Activated CD4-positive, alpha-beta T cell treated with anti-CD3 and anti-CD28 coated beads for 36 hours (primary cell): ENCODE measurements around the gene CD46. TPM values are rescaled to one million over a fixed set of nuclear protein-coding genes. Genes with fewer than 3 reads are reported as not detected.

ENCODE experiments used
- ATAC-seq: fragments of 200-7000 bp; cut with Tn5 transposase; one replicate; pipeline ENCODE4 v1.10.0; 2021; ENCODE audit warnings: mild to moderate bottlenecking, moderate library complexity
- CTCF ChIA-PET: fragments of 350-600 bp; sonication (Branson Sonifier 250); formaldehyde crosslinking; loops from one replicate; lab custom pipeline; 2021; ENCODE audit warnings: antibody characterized with exemption; lab: Charles Lee
- POLR2A ChIA-PET: fragments of 350-600 bp; sonication (Branson Sonifier 250); formaldehyde crosslinking; loops from one replicate; lab custom pipeline; 2021; ENCODE audit warnings: antibody characterized with exemption, inconsistent platforms; lab: Charles Lee
- DNase-seq: peaks from one replicate; pipeline ENCODE4 v3.0.0-alpha.2; 2020
- H3K27ac Mint-ChIP-seq: one replicate; pipeline ENCODE4 v1.8.0; 2021; ENCODE audit warnings: mixed read lengths
- H3K27me3 Mint-ChIP-seq: one replicate; pipeline ENCODE4 v1.8.0; 2021; ENCODE audit warnings: mixed read lengths
- H3K36me3 Mint-ChIP-seq: one replicate; pipeline ENCODE4 v1.8.0; 2021; ENCODE audit warnings: low read depth, mixed read lengths
- H3K4me1 Mint-ChIP-seq: one replicate; pipeline ENCODE4 v1.8.0; 2021; ENCODE audit warnings: mixed read lengths
- H3K4me3 Mint-ChIP-seq: one replicate; pipeline ENCODE4 v1.8.0; 2021; ENCODE audit warnings: mild to moderate bottlenecking, moderate library complexity, mixed read lengths
- H3K9me3 Mint-ChIP-seq: one replicate; pipeline ENCODE4 v1.8.0; 2021; ENCODE audit warnings: low read depth, mixed read lengths
- intact Hi-C, 2 experiments: fragments of 100-400 bp; cut with DNase I in 1 of 2; cut with micrococcal nuclease in 1 of 2; formaldehyde crosslinking; loops; one replicate each; pipeline versions ENCODE4 v1.14.2 to v1.15.1; 2022 to 2024; cut with DNase I, micrococcal nuclease
- total RNA-seq, 2 experiments: library from RNA; stranded (reverse); gene quantifications; one replicate each; pipeline ENCODE4 v1.2.3, GENCODE V29; 2021

CD46 gene
- total RNA-seq, 2 experiments from 2014 or later: 92.2 to 92.7 TPM

- Mint-ChIP-seq H3K27ac (peak overlapping the region; percentile 72), H3K36me3 (peaks cover 57% of the 10 kb centered on the region), H3K9me3 (no peaks in the 10 kb centered on the region), H3K4me1 (peaks cover 65% of the 10 kb centered on the region), H3K27me3 (no peaks in the 10 kb centered on the region), H3K4me3 (no peak overlapping the region)
- peak; percentile 72 for DNase-seq
- CTCF ChIA-PET: interaction anchor here (0.6 to 1.0 kb wide), 2 partner anchors 59 to 69 kb away, joined by 4 read pairs; no protein-coding TSS in a partner anchor
- POLR2A ChIA-PET: no interaction called here
- intact Hi-C loops: loop anchor here in 1 of 2 experiments (1.0 kb wide), 1 partner anchor 9 kb away; no protein-coding TSS in a partner anchor
- ATAC-seq: peak; percentile 85
Measured at GRCh38 chr1:207815913-207816291, 64.0 kb downstream of the CD46 start.

- ChIA-PET POLR2A (interaction anchor here (0.5 kb wide), 1 partner anchor 46 kb away, joined by 11 read pairs; no protein-coding TSS in a partner anchor), CTCF (interaction anchor here (0.8 to 1.5 kb wide), 2 partner anchors 14 to 51 kb away, joined by 3 to 8 read pairs; no protein-coding TSS in a partner anchor)
- no peak for ATAC-seq
- Mint-ChIP-seq H3K27me3 (no peaks in the 10 kb centered on the region), H3K36me3 (peaks cover 54% of the 10 kb centered on the region), H3K27ac (no peak overlapping the region), H3K4me1 (peaks cover 71% of the 10 kb centered on the region), H3K4me3 (no peak overlapping the region), H3K9me3 (no peaks in the 10 kb centered on the region)
- no peak for DNase-seq
- intact Hi-C loops: no loop called here
Measured at GRCh38 chr1:207817166-207817565, 65.3 kb downstream of the CD46 start.

- Mint-ChIP-seq H3K27ac (no peak overlapping the region), H3K9me3 (no peaks in the 10 kb centered on the region), H3K4me1 (peaks cover 78% of the 10 kb centered on the region), H3K36me3 (peaks cover 62% of the 10 kb centered on the region), H3K4me3 (no peak overlapping the region), H3K27me3 (no peaks in the 10 kb centered on the region)
- ChIA-PET CTCF (interaction anchor here (0.6 to 1.7 kb wide), 4 partner anchors 20 to 240 kb away, joined by 3 to 8 read pairs (median 6); no protein-coding TSS in a partner anchor), POLR2A (interaction anchor here (0.5 kb wide), 1 partner anchor 45 kb away, joined by 11 read pairs; no protein-coding TSS in a partner anchor)
- no peak for DNase-seq
- no peak for ATAC-seq
- intact Hi-C loops: no loop called here
Measured at GRCh38 chr1:207817778-207818751, 66.2 kb downstream of the CD46 start.

- H3K4me1 Mint-ChIP-seq: peaks cover 85% of the 10 kb centered on the region
- H3K27ac Mint-ChIP-seq: no peak overlapping the region
- H3K27me3 Mint-ChIP-seq: no peaks in the 10 kb centered on the region
- ATAC-seq: no peak
- ChIA-PET CTCF (interaction anchor here (0.6 to 1.7 kb wide), 5 partner anchors 11 to 241 kb away, joined by 3 to 8 read pairs (median 5); no protein-coding TSS in a partner anchor), POLR2A (no interaction called here)
- peaks cover 62% of the 10 kb centered on the region for H3K36me3 Mint-ChIP-seq
- H3K4me3 Mint-ChIP-seq: no peak overlapping the region
- DNase-seq: no peak
- H3K9me3 Mint-ChIP-seq: no peaks in the 10 kb centered on the region
- intact Hi-C loops: no loop called here
Measured at GRCh38 chr1:207818971-207819451, 67.2 kb downstream of the CD46 start.

GRCh38 chr1:207820568-207821463 is 69.0 kb downstream of the CD46 start:
- no peak overlapping the region for H3K4me3 Mint-ChIP-seq
- no peak for DNase-seq
- no peak for ATAC-seq
- peak overlapping the region; percentile 94 for H3K27ac Mint-ChIP-seq
- H3K27me3 Mint-ChIP-seq: no peaks in the 10 kb centered on the region
- POLR2A ChIA-PET: interaction anchor here (0.6 kb wide), 2 partner anchors 22 to 500 kb away, joined by 3 read pairs; no protein-coding TSS in a partner anchor
- no peaks in the 10 kb centered on the region for H3K9me3 Mint-ChIP-seq
- H3K36me3 Mint-ChIP-seq: peaks cover 57% of the 10 kb centered on the region
- H3K4me1 Mint-ChIP-seq: peaks cover 88% of the 10 kb centered on the region
- CTCF ChIA-PET: interaction anchor here (0.6 to 11.2 kb wide), 5 partner anchors 23 to 64 kb away, joined by 3 to 297 read pairs (median 5); no protein-coding TSS in a partner anchor
- intact Hi-C loops: loop anchor here (10.0 kb wide), 4 partner anchors 1016 to 1934 kb away; partner anchors contain the start of gene TRAF3IP3 (in 2 of the 2)

- POLR2A ChIA-PET: interaction anchor here (0.6 kb wide), 2 partner anchors 23 to 500 kb away, joined by 3 read pairs; no protein-coding TSS in a partner anchor
- CTCF ChIA-PET: interaction anchor here (0.6 to 11.2 kb wide), 6 partner anchors 10 to 63 kb away, joined by 3 to 297 read pairs (median 4); no protein-coding TSS in a partner anchor
Measured at GRCh38 chr1:207821464-207822045, 69.7 kb downstream of the CD46 start.

GRCh38 chr1:207822124-207822601 is 70.3 kb downstream of the CD46 start:
- no peaks in the 10 kb centered on the region for H3K27me3 Mint-ChIP-seq
- H3K4me1 Mint-ChIP-seq: peaks cover 88% of the 10 kb centered on the region
- DNase-seq (no peak), ATAC-seq (no peak)
- peaks cover 48% of the 10 kb centered on the region for H3K36me3 Mint-ChIP-seq
- H3K4me3 Mint-ChIP-seq: peak overlapping the region; percentile 85
- no peaks in the 10 kb centered on the region for H3K9me3 Mint-ChIP-seq
- ChIA-PET POLR2A (interaction anchor here (0.8 to 2.7 kb wide), 5 partner anchors 11 to 53 kb away, joined by 3 to 19 read pairs (median 3); no protein-coding TSS in a partner anchor), CTCF (interaction anchor here (0.9 to 11.2 kb wide), 8 partner anchors 10 to 141 kb away, joined by 3 to 297 read pairs (median 8); no protein-coding TSS in a partner anchor)
- peak overlapping the region; percentile 94 for H3K27ac Mint-ChIP-seq
- intact Hi-C loops: loop anchor here (2.0 to 10.0 kb wide), 5 partner anchors 459 to 1933 kb away; partner anchors contain the start of gene TRAF3IP3 (in 2 of the 2)

More at GRCh38 chr1:207821464-207822045, 69.7 kb downstream of the CD46 start:
- Mint-ChIP-seq H3K4me3 (peak overlapping the region; percentile 85), H3K27ac (peak overlapping the region; percentile 94), H3K4me1 (peaks cover 88% of the 10 kb centered on the region), H3K27me3 (no peaks in the 10 kb centered on the region), H3K36me3 (peaks cover 54% of the 10 kb centered on the region), H3K9me3 (no peaks in the 10 kb centered on the region)
- DNase-seq (no peak), ATAC-seq (no peak)
- intact Hi-C loops: loop anchor here (2.0 to 10.0 kb wide), 5 partner anchors 459 to 1933 kb away; partner anchors contain the start of gene TRAF3IP3 (in 2 of the 2)

GRCh38 chr1:207822602-207823451 is 71.0 kb downstream of the CD46 start:
- Mint-ChIP-seq H3K9me3 (no peaks in the 10 kb centered on the region), H3K4me1 (peaks cover 87% of the 10 kb centered on the region), H3K27ac (peak overlapping the region; percentile 94), H3K4me3 (peak overlapping the region; percentile 85), H3K27me3 (no peaks in the 10 kb centered on the region), H3K36me3 (peaks cover 41% of the 10 kb centered on the region)
- peak; percentile 83 for DNase-seq
- intact Hi-C loops: loop anchor here (1.0 to 10.0 kb wide), 6 partner anchors 26 to 1932 kb away; partner anchors contain the start of gene TRAF3IP3 (in 2 of the 2)
- ChIA-PET CTCF (interaction anchor here (0.9 to 11.2 kb wide), 10 partner anchors 11 to 141 kb away, joined by 3 to 297 read pairs (median 6); no protein-coding TSS in a partner anchor), POLR2A (interaction anchor here (0.8 to 2.7 kb wide), 8 partner anchors 10 to 52 kb away, joined by 3 to 19 read pairs (median 3); no protein-coding TSS in a partner anchor)
- ATAC-seq: peak; percentile 49

GRCh38 chr1:207823531-207823879 is 71.7 kb downstream of the CD46 start:
- H3K36me3 Mint-ChIP-seq: peaks cover 37% of the 10 kb centered on the region
- no peak for DNase-seq
- H3K9me3 Mint-ChIP-seq: no peaks in the 10 kb centered on the region
- peak overlapping the region; percentile 94 for H3K27ac Mint-ChIP-seq
- peak overlapping the region; percentile 85 for H3K4me3 Mint-ChIP-seq
- intact Hi-C loops: loop anchor here (1.0 to 10.0 kb wide), 6 partner anchors 26 to 1931 kb away; partner anchors contain the start of gene TRAF3IP3 (in 2 of the 2)
- ChIA-PET CTCF (interaction anchor here (0.7 to 11.2 kb wide), 15 partner anchors 9 to 965 kb away, joined by 3 to 297 read pairs (median 4); no protein-coding TSS in a partner anchor), POLR2A (interaction anchor here (0.6 to 2.7 kb wide), 7 partner anchors 9 to 202 kb away, joined by 3 to 19 read pairs (median 4); no protein-coding TSS in a partner anchor)
- no peak for ATAC-seq
- H3K4me1 Mint-ChIP-seq: peaks cover 89% of the 10 kb centered on the region
- no peaks in the 10 kb centered on the region for H3K27me3 Mint-ChIP-seq
